B cell (primary cell): Measurements from ENCODE around the gene TMC5. TPM values are rescaled to one million over a fixed set of nuclear protein-coding genes. Genes with fewer than 3 reads are reported as not detected.

ENCODE experiments used
- ATAC-seq: fragments of 200-7000 bp; cut with Tn5 transposase; one replicate; pipeline ENCODE4 v1.10.0; 2021; ENCODE audit warnings: low read depth, mild to moderate bottlenecking, moderate number of reproducible peaks, moderate library complexity
- CTCF ChIA-PET: fragments of 350-600 bp; sonication (Branson Sonifier 250); formaldehyde crosslinking; loops from one replicate; lab custom pipeline; 2021; ENCODE audit warnings: antibody characterized with exemption, inconsistent platforms; lab: Charles Lee
- POLR2A ChIA-PET: fragments of 350-600 bp; sonication (Branson Sonifier 250); formaldehyde crosslinking; loops from one replicate; lab custom pipeline; 2021; ENCODE audit warnings: antibody characterized with exemption; lab: Charles Lee
- DNase-seq: peaks from one replicate; pipeline ENCODE4 v3.0.0; 2013
- H2AFZ ChIP-seq: 2 replicates; pipeline ENCODE4 v1.6.1; 2012; ENCODE audit warnings: mild to moderate bottlenecking, low read depth, low read length; ENCODE audit not compliant: insufficient read depth, poor library complexity, severe bottlenecking
- H3K27ac ChIP-seq, 2 donors: 1 replicate in 1 of 2; 2 replicates in 1 of 2; pipeline ENCODE4 v1.5.1; 2012 to 2013; ENCODE audit warnings: low read length in 2 of 2, mild to moderate bottlenecking in 2 of 2, moderate library complexity in 1 of 2
- H3K27me3 ChIP-seq, 4 experiments: fragments of 200-600 bp in 1 of 4; sonication (generic) in 1 of 4; replicated peaks in 1 of 4; 1 replicate in 2 of 4; 2 replicates in 2 of 4; pipeline versions ENCODE4 v1.6.1 to v1.7.0; 2013 to 2016; ENCODE audit warnings: low read length in 3 of 4, mild to moderate bottlenecking in 2 of 4, mixed read lengths in 1 of 4, moderate library complexity in 1 of 4; ENCODE audit not compliant: insufficient read depth in 4 of 4, control insufficient read depth in 3 of 4; ENCODE audit errors: control extremely low read depth in 1 of 4
- H3K36me3 ChIP-seq, 2 experiments: replicated peaks in 1 of 2; 1 replicate in 1 of 2; 2 replicates in 1 of 2; pipeline versions ENCODE4 v1.6.1 to v1.7.1; 2013; ENCODE audit warnings: low read length in 1 of 2; ENCODE audit not compliant: insufficient read depth in 2 of 2, control insufficient read depth in 1 of 2; ENCODE audit errors: control extremely low read depth in 1 of 2, extremely low read depth in 1 of 2
- H3K4me1 ChIP-seq, 2 donors: fragments of 200-600 bp in 1 of 2; sonication (generic) in 1 of 2; 1 replicate in 1 of 2; 2 replicates in 1 of 2; pipeline versions ENCODE4 v1.5.1 to v1.6.1; 2013 to 2017; ENCODE audit warnings: low read length in 2 of 2; ENCODE audit not compliant: control insufficient read depth in 2 of 2, insufficient read depth in 2 of 2
- H3K4me2 ChIP-seq: replicated peaks from 2 replicates; pipeline ENCODE3; 2012; ENCODE audit warnings: mild to moderate bottlenecking, low read depth, low read length; ENCODE audit not compliant: poor library complexity, severe bottlenecking
- H3K4me3 ChIP-seq, 5 experiments: fragments of 200-600 bp in 1 of 5; sonication (generic) in 1 of 5; 1 replicate in 3 of 5; 2 replicates in 2 of 5; pipeline versions ENCODE4 v1.5.1 to v1.7.0; 2011 to 2016; ENCODE audit warnings: low read length in 4 of 5, mild to moderate bottlenecking in 4 of 5, low read depth in 2 of 5, control low read depth in 1 of 5, moderate library complexity in 1 of 5; ENCODE audit not compliant: insufficient read depth in 1 of 5; ENCODE audit errors: control extremely low read depth in 1 of 5, extremely low read depth in 1 of 5
- H3K79me2 ChIP-seq: fragments of 200-600 bp; sonication (generic); one replicate; pipeline ENCODE4 v1.6.0; 2016; ENCODE audit warnings: low read length; ENCODE audit not compliant: control insufficient read depth, insufficient read depth
- H3K9ac ChIP-seq: fragments of 200-600 bp; sonication (generic); 2 replicates; pipeline ENCODE4 v1.6.1; 2017; ENCODE audit warnings: mild to moderate bottlenecking, low read length, moderate library complexity
- H3K9me3 ChIP-seq, 3 donors: one replicate each; pipeline versions ENCODE4 v1.6.1 to v1.7.1; 2013; ENCODE audit warnings: low read length in 2 of 3; ENCODE audit not compliant: control insufficient read depth in 2 of 3, insufficient read depth in 1 of 3; ENCODE audit errors: control extremely low read depth in 1 of 3
- H4K20me1 ChIP-seq: 2 replicates; pipeline ENCODE4 v1.6.0; 2012; ENCODE audit warnings: mild to moderate bottlenecking, low read length; ENCODE audit not compliant: insufficient read depth, control insufficient read depth, poor library complexity, severe bottlenecking
- H3K27ac Mint-ChIP-seq: one replicate; pipeline ENCODE4 v1.8.0; 2021; ENCODE audit warnings: mixed read lengths
- H3K27me3 Mint-ChIP-seq: one replicate; pipeline ENCODE4 v1.8.0; 2021; ENCODE audit warnings: mixed read lengths
- H3K4me1 Mint-ChIP-seq: one replicate; pipeline ENCODE4 v1.8.0; 2021; ENCODE audit warnings: mixed read lengths
- H3K4me3 Mint-ChIP-seq: one replicate; pipeline ENCODE4 v1.8.0; 2021; ENCODE audit warnings: mixed read lengths
- H3K9me3 Mint-ChIP-seq: one replicate; pipeline ENCODE4 v1.8.0; 2022; ENCODE audit warnings: mixed read lengths; ENCODE audit not compliant: insufficient read depth
- CTCF ChIP-seq: fragments of 200-600 bp; IDR thresholded peaks from one replicate; pipeline ENCODE4 v1.8.0; 2022; ENCODE audit warnings: antibody characterized with exemption, mild to moderate bottlenecking
- EZH2 ChIP-seq: IDR thresholded peaks from 2 replicates; pipeline ENCODE4 v1.6.1; 2012; ENCODE audit warnings: borderline replicate concordance, low read depth, mild to moderate bottlenecking, moderate library complexity, low read length; ENCODE audit not compliant: insufficient read depth, poor library complexity, severe bottlenecking
- WGBS: methylation state at CpG from one replicate; pipeline ENCODE4 v1.1.5; 2013; ENCODE audit warnings: missing lambda C conversion rate; ENCODE audit not compliant: insufficient coverage; 5-methylcytosine and 5-hydroxymethylcytosine counted together
- intact Hi-C: fragments of 100-400 bp; cut with micrococcal nuclease; formaldehyde crosslinking; loops from one replicate; pipeline ENCODE4 v1.10.0; 2022
- polyA plus RNA-seq: library from polyadenylated mRNA; depleted of rRNA; stranded (reverse); fragments of >200 nt; gene quantifications from 2 replicates; pipeline ENCODE4 v1.2.3, GENCODE V29; 2012
- total RNA-seq, 2 donors: library from RNA; stranded (reverse); fragments of 120-200 nt in 1 of 2; gene quantifications; 1 replicate in 1 of 2; 2 replicates in 1 of 2; pipeline versions ENCODE4 v1.2.3 to v1.2.4, GENCODE V29; 2013 to 2022

The TMC5 gene
- total and polyA plus RNA-seq, 2 donors (not counting 1 experiment from before 2014, with no cell fraction given) = not detected

GRCh38 chr16:19446300-19446846 lies 28.7 kb downstream of the TMC5 start:
- Histone ChIP-seq H3K27ac (no peak overlapping the region), H4K20me1 (no peaks in the 10 kb centered on the region), H3K9me3 (no peaks in the 10 kb centered on the region), H3K36me3 (no peaks in the 10 kb centered on the region), H2AFZ (no peak overlapping the region), H3K4me2 (no peak overlapping the region), H3K9ac (no peak overlapping the region), H3K4me3 (no peak overlapping the region), H3K27me3 (peaks cover 0 to 3% (median 0%) of the 10 kb centered on the region in 4 experiments), H3K4me1 (no peaks in the 10 kb centered on the region), H3K79me2 (no peaks in the 10 kb centered on the region)
- DNase-seq (no peak), ATAC-seq (no peak)
- ChIA-PET CTCF (interaction anchor here (0.8 to 1.4 kb wide), 2 partner anchors 10 to 75 kb away, joined by 3 to 5 read pairs; no protein-coding TSS in a partner anchor), POLR2A (no interaction called here)
- Mint-ChIP-seq H3K9me3 (peaks cover 4% of the 10 kb centered on the region), H3K27me3 (peaks cover 21% of the 10 kb centered on the region), H3K27ac (no peak overlapping the region), H3K4me3 (no peak overlapping the region), H3K4me1 (no peaks in the 10 kb centered on the region)
- WGBS = 81% methylated on average over 4 of the region's 4 CpGs
- intact Hi-C loops = no loop called here
- TF ChIP-seq EZH2 = no peak
- TF ChIP-seq CTCF = no peak

GRCh38 chr16:19446886-19447285 lies 29.2 kb downstream of the TMC5 start:
- Histone ChIP-seq H3K27ac (no peak overlapping the region), H3K9ac (no peak overlapping the region), H3K27me3 (peaks cover 0 to 3% (median 0%) of the 10 kb centered on the region in 4 experiments), H2AFZ (no peak overlapping the region), H3K4me2 (no peak overlapping the region), H3K9me3 (no peaks in the 10 kb centered on the region), H3K79me2 (no peaks in the 10 kb centered on the region), H4K20me1 (no peaks in the 10 kb centered on the region), H3K4me1 (no peaks in the 10 kb centered on the region), H3K4me3 (no peak overlapping the region), H3K36me3 (no peaks in the 10 kb centered on the region)
- TF ChIP-seq EZH2 (no peak), CTCF (no peak)
- no peak for ATAC-seq
- Mint-ChIP-seq H3K4me3 (no peak overlapping the region), H3K9me3 (peaks cover 4% of the 10 kb centered on the region), H3K27me3 (peaks cover 21% of the 10 kb centered on the region), H3K4me1 (no peaks in the 10 kb centered on the region), H3K27ac (no peak overlapping the region)
- CTCF ChIA-PET = interaction anchor here (0.8 to 1.4 kb wide), 2 partner anchors 11 to 76 kb away, joined by 3 to 5 read pairs; no protein-coding TSS in a partner anchor
- WGBS = 97% methylated on average over 5 of the region's 5 CpGs
- POLR2A ChIA-PET = no interaction called here
- no peak for DNase-seq
- intact Hi-C loops = no loop called here
